ENCODE results near the gene DR1. TPM values are rescaled to one million over a fixed set of nuclear protein-coding genes. Genes with fewer than 3 reads are reported as not detected.
A peak's percentile ranks its signal among the peaks of the same experiment; 100 is the strongest.
"Not testable (repeated sequence)": the region's sequence is repeated elsewhere in the genome, so short reads cannot be mapped to it uniquely, and the experiment has no call there.

The DR1 gene
- total and polyA plus RNA-seq, 10 of the 15 experiments (the other 5 are each of a cell fraction or from before 2014, with no cell fraction given) = 7.4 to 56.1 (median 35.4) TPM

DNA sequence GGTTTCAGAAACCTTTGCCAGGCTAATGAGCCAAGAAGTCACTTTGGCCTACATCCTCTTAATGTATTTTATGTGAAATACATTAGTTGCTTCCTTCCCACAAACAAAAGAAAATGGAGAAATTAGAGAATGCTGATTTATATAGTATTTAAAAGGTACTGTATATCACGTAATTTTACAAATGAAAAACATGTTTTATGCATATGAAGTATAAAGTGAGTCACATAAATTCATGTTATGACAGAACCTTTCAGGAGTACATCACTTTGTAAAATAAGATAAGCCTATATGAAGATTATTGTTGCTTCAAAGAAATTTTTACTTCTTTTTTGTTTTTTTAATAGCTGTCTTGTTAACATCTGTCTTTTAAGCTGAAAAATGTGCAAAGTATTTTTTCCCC is 4.6 kb downstream of the DR1 start (continued):
- TF ChIP-seq, protein P1, sequence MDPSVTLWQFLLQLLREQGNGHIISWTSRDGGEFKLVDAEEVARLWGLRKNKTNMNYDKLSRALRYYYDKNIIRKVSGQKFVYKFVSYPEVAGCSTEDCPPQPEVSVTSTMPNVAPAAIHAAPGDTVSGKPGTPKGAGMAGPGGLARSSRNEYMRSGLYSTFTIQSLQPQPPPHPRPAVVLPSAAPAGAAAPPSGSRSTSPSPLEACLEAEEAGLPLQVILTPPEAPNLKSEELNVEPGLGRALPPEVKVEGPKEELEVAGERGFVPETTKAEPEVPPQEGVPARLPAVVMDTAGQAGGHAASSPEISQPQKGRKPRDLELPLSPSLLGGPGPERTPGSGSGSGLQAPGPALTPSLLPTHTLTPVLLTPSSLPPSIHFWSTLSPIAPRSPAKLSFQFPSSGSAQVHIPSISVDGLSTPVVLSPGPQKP (IDR thresholded peaks at IDR 0.05; ENCODE audit: low read depth, low read length) = no peak

DNA sequence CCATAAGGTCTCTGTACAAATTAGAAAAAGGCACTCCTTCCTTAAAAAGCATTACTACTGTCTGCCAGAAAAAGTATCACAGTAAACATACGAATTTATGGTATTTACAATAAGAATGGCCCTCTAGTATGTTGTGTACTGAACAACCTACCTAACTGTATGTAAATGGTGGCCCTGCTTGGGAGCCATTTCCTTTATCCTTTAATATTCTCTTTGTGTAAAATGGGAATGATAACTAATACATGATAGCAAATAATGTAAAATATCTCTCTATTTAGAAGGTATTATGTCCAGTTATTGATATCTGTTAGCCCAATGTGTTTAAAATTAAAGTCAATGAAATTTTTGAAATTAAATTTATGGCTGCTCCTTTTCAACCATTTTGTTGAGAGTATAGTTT is 5.2 kb downstream of the DR1 start:
- Histone ChIP-seq H3K79me2 (ENCODE audit: control insufficient read depth, insufficient read depth, low read length) (peaks cover 98% of the 10 kb centered on the region), H3K36me3 (ENCODE audit: control insufficient read depth in 2 of 2, insufficient read depth in 2 of 2, low read length in 1 of 2) (peaks cover 0 to 3% of the 10 kb centered on the region in 2 experiments; a peak in 3 of 4 replicates), H3K4me1 (ENCODE audit: control insufficient read depth, insufficient read depth, low read length) (no peaks in the 10 kb centered on the region; the same call in 1 of the 2 replicates), H3K27me3 (replicated peaks in 1 of 2; ENCODE audit: control insufficient read depth in 2 of 2, insufficient read depth in 2 of 2, low read length in 1 of 2) (no peaks in the 10 kb centered on the region), H4K20me1 (ENCODE audit: control insufficient read depth, insufficient read depth) (no peaks in the 10 kb centered on the region), H3K27ac (ENCODE audit: control insufficient read depth, insufficient read depth) (no peak overlapping the region; the same call in 1 of the 2 replicates), H3K4me3 (peak overlapping the region; percentile 55; the same call in 1 of the 2 replicates), H3K4me2 (ENCODE audit: control insufficient read depth, insufficient read depth) (peak overlapping the region; percentile 75), H3K9me3 (replicated peaks; ENCODE audit: control insufficient read depth, insufficient read depth, low read length) (no peaks in the 10 kb centered on the region), H2AFZ (ENCODE audit: control insufficient read depth, low read depth, low read length) (no peak overlapping the region), H3K9ac (ENCODE audit: control insufficient read depth, insufficient read depth, low read length) (no peak overlapping the region; the same call in 1 of the 2 replicates)
- ChIA-PET RAD21 (ENCODE audit: unreplicated experiment) (interaction anchor here (0.9 to 1.1 kb wide), 2 partner anchors 10 to 46 kb away, joined by 3 to 4 read pairs; no protein-coding TSS in a partner anchor), CTCF (interaction anchor here (0.7 kb wide), 1 partner anchor 18 kb away, joined by 3 read pairs; no protein-coding TSS in a partner anchor), SMC1A (ENCODE audit: uncharacterized antibody, unreplicated experiment) (interaction anchor here (1.3 kb wide), 1 partner anchor 493 kb away, joined by 4 read pairs; no protein-coding TSS in a partner anchor), POLR2A (interaction anchor here (0.6 to 1.3 kb wide), 4 partner anchors 10 to 557 kb away, joined by 3 to 8 read pairs (median 5); partner anchors contain the start of gene MTF2)
- BruUV-seq (replicated peaks) = no TSS peak
- FAIRE-seq (no peak), ATAC-seq (no peak), DNase-seq (ENCODE audit: low read depth, low spot score) (no peak)
- intact Hi-C loops (cut with micrococcal nuclease; ENCODE audit: unreplicated experiment) (no loop called here), in situ Hi-C loops (cut with MboI) (no loop called here)
- TF ChIP-seq PAX5 (IDR thresholded peaks at IDR 0.05; ENCODE audit: borderline replicate concordance, low read depth, low read length) = no peak
- no peak for TF ChIP-seq GABPA (IDR thresholded peaks at IDR 0.05; ENCODE audit: low read depth)
- TF ChIP-seq PAX8 (IDR thresholded peaks at IDR 0.05) = 0 out of 2 replicates have a peak, but pooled peaks have one; percentile 31
- 100% methylated on average over 1 of the region's 1 CpG for WGBS (ENCODE audit: insufficient coverage, insufficient replicate concordance, low lambda C conversion rate, missing lambda C conversion rate)

DNA sequence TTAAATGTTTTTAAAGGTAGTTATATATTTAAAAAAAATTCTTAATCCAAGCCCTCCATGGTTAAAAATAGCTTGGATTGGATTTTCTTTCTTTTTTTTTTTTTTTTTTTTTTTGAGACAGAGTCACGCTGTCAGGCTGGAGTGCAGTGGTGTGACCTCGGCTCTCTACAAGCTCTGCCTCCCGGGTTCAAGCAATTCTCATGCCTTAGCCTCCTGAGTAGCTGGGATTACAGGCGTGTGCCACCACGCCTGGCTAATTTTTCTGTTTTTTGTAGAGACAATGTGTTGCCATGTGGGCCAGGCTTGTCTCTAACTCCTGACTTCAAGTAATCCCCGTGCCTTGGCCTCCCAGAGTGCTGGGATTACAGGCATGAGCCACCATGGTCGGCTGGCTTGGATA is 5.6 kb downstream of the DR1 start:
- ChIA-PET SMC1A (ENCODE audit: uncharacterized antibody, unreplicated experiment) (interaction anchor here (1.3 kb wide), 1 partner anchor 493 kb away, joined by 4 read pairs; no protein-coding TSS in a partner anchor), CTCF (interaction anchor here (0.8 to 1.2 kb wide), 2 partner anchors 12 to 47 kb away, joined by 3 to 4 read pairs; no protein-coding TSS in a partner anchor), POLR2A (interaction anchor here (0.6 to 1.3 kb wide), 6 partner anchors 10 to 558 kb away, joined by 3 to 8 read pairs (median 5); partner anchors contain the start of gene MTF2), RAD21 (ENCODE audit: unreplicated experiment) (interaction anchor here (0.7 to 1.1 kb wide), 3 partner anchors 9 to 399 kb away, joined by 3 to 4 read pairs (median 4); no protein-coding TSS in a partner anchor)
- ATAC-seq = peak; percentile 10
- FAIRE-seq; H4K20me1 ChIP-seq (ENCODE audit: control insufficient read depth, insufficient read depth); H3K9ac ChIP-seq (ENCODE audit: control insufficient read depth, insufficient read depth, low read length); H3K27me3 ChIP-seq (replicated peaks in 1 of 2; ENCODE audit: control insufficient read depth in 2 of 2, insufficient read depth in 2 of 2, low read length in 1 of 2); H3K27ac ChIP-seq (ENCODE audit: control insufficient read depth, insufficient read depth); H2AFZ ChIP-seq (ENCODE audit: control insufficient read depth, low read depth, low read length); intact Hi-C loops (cut with micrococcal nuclease; ENCODE audit: unreplicated experiment); BruUV-seq (replicated peaks); H3K4me3 ChIP-seq; in situ Hi-C loops (cut with MboI); H3K9me3 ChIP-seq (replicated peaks; ENCODE audit: control insufficient read depth, insufficient read depth, low read length); H3K4me1 ChIP-seq (ENCODE audit: control insufficient read depth, insufficient read depth, low read length); H3K36me3 ChIP-seq (ENCODE audit: control insufficient read depth in 2 of 2, insufficient read depth in 2 of 2, low read length in 1 of 2); DNase-seq (ENCODE audit: low read depth, low spot score): not testable (repeated sequence)
- Histone ChIP-seq H3K79me2 (ENCODE audit: control insufficient read depth, insufficient read depth, low read length) (peaks cover 98% of the 10 kb centered on the region), H3K4me2 (ENCODE audit: control insufficient read depth, insufficient read depth) (peak overlapping the region; percentile 75)
- WGBS (ENCODE audit: insufficient coverage, insufficient replicate concordance, low lambda C conversion rate, missing lambda C conversion rate) = 87% methylated on average over 4 of the region's 7 CpGs

All from GM12878 (cell line).